ENCODE data around the gene DAPK2.
A peak's percentile ranks its signal among the peaks of the same experiment; 100 is the strongest.

DAPK2 gene

GRCh38 chr15:63895787-63896218 is 150.5 kb downstream of the DAPK2 start:
- no peak for DNase-seq (ENCODE audit: low read depth in 2 of 2)

DNA sequence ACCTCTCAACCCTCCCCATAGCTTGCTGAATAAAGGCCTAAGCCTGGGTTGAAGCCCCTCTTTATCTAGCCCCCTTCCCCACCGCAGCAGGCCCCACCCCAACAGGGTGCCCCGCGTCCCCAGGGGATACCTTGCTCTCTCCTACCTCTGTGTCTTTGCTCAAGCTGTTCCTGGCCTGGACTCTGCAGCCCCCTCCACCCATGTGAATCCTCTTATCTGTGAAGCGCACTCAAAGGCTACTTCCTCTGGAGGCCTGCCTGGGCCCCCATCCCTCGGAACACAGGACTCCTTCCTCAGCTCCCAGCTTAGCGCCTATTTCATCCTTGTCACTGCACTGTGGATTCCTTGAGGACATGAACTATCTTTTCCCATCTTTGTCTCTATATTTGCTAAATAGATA is 151.1 kb downstream of the DAPK2 start:
- DNase-seq (ENCODE audit: low read depth in 2 of 2), result no peak

- DNase-seq (ENCODE audit: low read depth in 2 of 2), result no peak
These were observed 151.7 kb downstream of the DAPK2 start for GRCh38 chr15:63894662-63894949.

GRCh38 chr15:63893866-63894661 is 152.2 kb downstream of the DAPK2 start:
- DNase-seq (ENCODE audit: low read depth in 2 of 2), result no peak

GRCh38 chr15:63892794-63893441 is 153.4 kb downstream of the DAPK2 start:
- DNase-seq (ENCODE audit: low read depth in 2 of 2), result no peak

- no peak for DNase-seq (ENCODE audit: low read depth in 2 of 2)
These were observed 154.5 kb downstream of the DAPK2 start for GRCh38 chr15:63891768-63892133.

DNA sequence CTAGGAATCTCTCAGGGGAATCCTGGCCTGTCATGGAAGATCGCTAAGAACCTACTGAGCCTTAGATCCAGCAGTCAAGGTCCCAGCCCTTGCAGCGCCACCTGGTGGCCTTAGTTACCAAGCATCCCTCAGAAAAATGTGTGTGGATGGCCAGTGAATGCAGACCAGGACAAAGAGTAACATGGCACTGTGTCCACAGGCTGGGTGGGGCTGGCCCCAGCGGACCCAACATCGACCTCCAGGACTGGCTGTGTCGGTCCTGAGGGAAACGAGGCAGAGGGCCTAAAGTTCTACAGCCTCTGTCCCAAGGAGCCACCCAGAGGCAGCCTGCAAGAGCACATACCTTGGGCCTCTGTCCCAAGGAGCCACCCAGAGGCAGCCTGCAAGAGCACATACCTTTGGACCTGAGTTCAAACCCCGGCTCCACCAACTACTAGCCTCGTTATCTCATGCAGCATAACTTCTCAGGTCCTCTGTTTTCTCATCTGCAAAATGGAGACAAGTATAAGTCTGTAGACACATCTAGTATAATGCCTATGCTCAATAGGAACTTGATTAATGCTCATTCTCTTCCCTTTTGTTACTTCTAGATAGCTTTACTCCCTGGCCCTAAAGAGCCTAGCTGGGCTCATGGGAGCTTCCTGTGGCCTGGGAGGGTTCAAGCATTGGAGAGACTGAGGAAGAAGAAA is 155.1 kb downstream of the DAPK2 start:
- peak; percentile 40 for DNase-seq (ENCODE audit: low read depth in 2 of 2)

DNA sequence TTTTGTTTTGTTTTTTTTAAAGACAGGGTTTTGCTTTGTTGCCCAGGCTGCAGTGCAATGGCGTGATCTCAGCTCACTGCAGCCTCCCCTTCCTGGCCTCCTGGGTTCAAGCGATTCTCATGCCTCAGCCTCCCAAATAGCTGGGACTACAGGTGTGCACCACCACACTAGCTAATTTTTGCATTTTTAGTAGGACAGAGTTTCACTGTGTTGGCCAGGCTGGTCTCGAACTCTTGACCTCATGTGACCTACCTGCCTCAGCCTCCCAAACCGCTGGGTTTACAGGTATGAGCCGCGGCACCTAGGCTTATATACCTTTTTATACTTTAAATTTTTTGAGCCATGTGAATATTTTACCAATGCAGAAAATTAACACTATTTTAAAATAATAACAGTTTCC is 155.7 kb downstream of the DAPK2 start:
- DNase-seq (ENCODE audit: low read depth in 2 of 2), result no peak

DNA sequence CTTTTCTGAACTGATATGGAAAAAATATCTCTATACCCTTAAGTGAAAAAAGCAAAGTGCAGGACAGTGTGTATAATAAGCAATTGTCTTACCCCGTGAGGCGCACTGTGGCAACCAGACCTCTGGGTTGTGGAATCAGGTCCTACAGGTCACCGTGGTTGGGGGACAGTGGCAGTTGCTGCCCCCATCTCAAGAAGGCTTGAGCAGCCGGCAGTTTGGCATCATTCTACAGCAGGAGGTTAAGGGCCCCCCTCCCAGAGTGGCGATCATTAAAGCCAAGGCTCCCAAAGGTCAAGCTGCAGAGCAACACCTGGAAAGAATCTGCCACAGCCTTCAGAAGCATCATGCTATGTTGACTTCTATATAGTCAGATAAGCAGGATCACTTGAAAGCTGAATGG is 156.5 kb downstream of the DAPK2 start:
- no peak for DNase-seq (ENCODE audit: low read depth in 2 of 2)

GRCh38 chr15:63888823-63889222 is 157.5 kb downstream of the DAPK2 start:
- no peak for DNase-seq (ENCODE audit: low read depth in 2 of 2)

GRCh38 chr15:63888146-63888545 is 158.1 kb downstream of the DAPK2 start:
- no peak for DNase-seq (ENCODE audit: low read depth in 2 of 2)

GRCh38 chr15:63887630-63888029 is 158.7 kb downstream of the DAPK2 start:
- no peak for DNase-seq (ENCODE audit: low read depth in 2 of 2)

DNA sequence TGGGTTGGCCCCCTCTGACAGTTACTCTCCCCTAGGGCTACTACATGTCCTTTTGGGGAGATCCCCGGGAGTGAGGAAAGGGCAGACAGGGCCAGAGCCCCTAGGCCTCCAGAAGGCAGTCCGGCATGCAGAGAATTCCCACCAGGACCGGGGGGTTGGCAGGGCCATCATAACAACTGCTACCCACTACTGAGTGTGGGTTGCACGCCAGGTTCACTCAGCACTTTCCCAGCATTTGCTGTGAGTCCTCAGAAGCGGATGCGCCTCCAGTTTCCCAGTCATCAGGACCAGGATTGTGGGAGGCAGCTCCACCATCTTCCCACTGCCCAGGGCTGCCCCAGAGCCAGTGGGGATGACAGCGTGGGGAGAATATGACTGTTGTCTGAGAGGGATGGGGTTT is 161.3 kb downstream of the DAPK2 start:
- DNase-seq (ENCODE audit: low read depth in 2 of 2), result no peak

DNA sequence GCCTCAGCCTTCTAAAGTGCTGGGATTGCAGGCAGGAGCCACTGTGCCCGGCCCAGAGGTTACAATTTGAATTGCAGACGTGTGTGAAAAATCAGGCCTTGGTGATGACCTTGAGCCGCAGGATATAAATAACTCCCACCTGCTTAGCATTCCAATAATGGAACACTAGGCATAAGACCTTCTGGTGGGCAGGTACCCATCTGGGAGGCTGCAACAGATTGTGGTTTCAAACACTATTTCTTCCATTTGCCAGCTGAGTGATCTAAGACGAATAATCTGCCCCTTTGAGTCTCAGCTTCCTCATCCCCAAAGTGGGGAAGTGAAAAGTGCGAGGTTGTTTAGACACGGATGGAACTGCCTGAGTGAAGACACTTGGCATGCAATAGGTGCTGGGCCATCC is 164.9 kb downstream of the DAPK2 start:
- DNase-seq (ENCODE audit: low read depth in 2 of 2), result no peak

DNA sequence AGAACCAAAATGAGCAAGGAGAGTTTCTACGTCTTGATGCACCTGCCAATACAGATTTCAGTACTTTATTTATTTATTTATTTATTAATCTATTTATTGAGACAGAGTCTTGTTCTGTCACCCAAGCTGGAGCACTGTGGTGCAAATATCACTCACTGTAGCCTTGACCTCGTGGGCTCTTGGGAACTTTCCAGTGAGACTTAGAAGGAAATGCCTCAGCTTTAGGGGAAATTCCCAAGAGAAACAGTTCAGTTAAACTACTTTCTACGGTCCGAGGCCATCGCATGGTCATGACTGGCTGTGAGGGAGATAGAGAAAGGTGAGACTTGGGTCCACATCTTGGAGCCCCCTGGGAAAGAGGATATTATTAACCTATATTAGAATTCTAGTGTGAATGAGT is 165.5 kb downstream of the DAPK2 start:
- DNase-seq (ENCODE audit: low read depth in 2 of 2), result no peak

DNA sequence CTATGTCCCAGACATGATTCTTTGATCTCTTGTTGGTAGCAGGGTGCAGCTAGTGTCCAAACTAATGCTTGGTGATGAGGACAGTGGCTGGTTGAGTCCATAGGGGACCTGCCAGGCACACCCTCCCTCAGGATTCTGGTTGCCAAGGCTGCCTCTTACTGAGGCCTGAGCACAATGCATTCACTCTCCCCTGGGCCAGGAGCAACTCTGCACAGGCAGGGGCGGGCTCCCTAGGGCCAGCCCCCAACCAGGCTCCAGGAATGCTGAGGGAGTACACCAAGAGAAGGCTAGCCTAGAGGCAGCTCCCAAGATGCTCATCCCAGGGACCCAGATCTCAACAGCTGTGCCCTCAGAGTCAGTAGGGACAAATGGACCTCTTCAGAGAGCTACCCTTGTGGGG is 166.3 kb downstream of the DAPK2 start:
- DNase-seq (ENCODE audit: low read depth in 2 of 2), result no peak

- DNase-seq (ENCODE audit: low read depth in 2 of 2), result no peak
These were observed 167.1 kb downstream of the DAPK2 start for GRCh38 chr15:63879211-63879610.

DNA sequence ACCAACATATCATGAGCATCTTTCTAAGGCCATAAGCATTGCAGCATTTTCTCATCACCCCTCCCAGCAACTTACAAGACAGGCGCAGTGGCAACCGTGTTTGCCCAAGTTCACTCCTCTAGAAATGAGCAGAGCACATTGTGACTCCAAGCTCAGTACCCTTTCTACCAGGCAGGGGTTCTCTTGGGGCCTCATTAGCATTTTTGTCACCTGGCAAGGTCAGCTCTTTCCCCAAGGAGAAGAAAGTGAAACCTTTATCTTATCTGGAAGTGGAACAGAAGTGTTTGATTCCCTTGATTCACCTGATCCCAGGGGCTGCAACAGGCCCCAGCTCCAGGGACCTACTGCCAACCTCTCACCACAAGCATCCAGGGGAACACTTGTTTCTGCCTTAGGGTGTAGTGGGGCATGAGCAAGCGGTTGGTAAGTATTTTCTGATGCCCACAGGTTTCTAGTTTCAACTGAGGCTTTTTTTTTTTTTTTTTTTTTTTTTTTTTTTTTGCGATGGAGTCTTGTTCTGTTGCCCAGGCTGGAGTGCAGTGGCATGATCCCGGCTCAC is 168.5 kb downstream of the DAPK2 start:
- no peak for DNase-seq (ENCODE audit: low read depth in 2 of 2)

DNA sequence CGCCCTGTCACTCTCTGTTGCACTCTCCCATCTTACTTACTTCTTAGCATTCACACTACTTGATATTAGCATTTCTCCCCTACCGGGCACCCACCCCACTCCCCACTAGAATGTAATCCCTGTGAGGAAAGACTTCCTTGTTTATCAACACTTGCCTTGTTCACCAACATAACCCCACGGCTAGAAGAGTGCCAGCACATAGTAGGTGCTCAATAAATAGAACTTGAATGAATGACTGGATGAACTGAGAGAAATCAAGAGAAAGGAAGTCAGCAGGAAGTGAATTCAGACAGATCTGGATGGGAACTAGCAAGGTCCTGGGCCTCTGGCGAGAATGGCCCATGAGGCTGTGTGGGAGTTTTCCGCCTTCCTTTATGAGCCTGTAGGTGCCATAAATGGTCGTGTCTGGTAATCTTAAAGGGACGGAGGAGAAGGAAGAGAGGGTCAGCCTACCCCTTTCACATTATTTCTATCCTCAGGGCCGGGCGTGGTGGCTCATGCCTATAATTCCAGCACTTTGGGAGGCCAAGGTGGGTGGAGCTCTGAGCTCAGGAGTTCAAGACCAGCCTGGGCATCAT is 170.1 kb downstream of the DAPK2 start:
- no peak for DNase-seq (ENCODE audit: low read depth in 2 of 2)

DNA sequence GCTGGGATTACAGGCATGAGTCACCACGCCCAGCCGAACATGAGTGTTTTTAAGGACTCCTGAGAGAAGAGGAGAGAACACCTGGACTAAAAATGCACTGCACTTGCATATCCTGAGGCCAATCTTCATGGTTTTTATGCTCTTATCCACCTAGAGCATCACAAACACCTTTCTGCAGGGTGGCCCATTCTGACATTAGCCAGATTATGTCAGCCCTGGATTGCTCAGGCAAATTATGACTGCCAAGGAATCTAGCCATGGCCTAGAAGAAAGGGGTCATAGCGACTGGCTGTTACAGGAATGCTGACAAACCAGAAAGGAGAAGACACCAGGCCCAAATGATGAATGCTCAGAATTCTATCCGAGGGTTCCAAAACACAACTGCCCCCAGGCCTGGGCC is 171.7 kb downstream of the DAPK2 start:
- no peak for DNase-seq (ENCODE audit: low read depth in 2 of 2)

DNA sequence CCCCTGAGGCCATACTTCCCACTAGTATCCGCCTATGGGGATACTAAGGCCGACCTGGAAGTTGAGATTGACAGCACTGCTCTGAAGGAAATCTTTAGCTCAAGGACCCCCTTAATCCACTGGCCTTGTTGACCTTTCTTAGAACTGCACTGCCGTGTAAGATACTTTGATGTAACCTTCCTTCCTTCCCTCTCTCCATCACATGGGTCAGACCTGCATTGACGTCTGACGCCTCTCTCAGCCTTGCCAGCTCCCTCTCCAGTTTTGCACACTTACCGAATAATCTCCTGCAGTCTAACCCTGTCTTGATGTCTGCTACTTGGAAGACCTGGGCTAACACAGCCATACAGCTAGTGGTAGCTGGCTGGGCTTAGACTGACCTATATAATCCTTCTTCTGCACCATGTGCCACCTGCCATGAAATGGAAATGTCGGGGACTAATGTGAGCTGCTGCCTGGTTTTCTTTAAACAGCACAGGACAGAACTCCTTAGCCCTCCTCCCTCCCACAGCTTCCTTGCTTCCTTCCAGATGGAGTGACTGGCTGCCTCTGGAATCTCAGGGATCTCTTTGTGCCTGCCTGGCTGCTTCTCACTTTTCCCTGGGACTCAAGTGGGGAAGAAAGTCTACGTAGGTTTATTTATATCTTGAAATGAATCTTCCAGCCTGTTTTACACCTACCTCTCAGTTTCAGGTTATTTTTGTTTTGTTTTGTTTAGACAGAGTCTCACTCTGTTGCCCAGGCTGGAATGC is 173.3 kb downstream of the DAPK2 start:
- no peak for DNase-seq (ENCODE audit: low read depth in 2 of 2)

Measured in fibroblast of skin of left quadriceps (primary cell).